GM19372 (cell line): ENCODE results near the gene MEP1A.
"Not testable (repeated sequence)": the region's sequence is repeated elsewhere in the genome, so short reads cannot be mapped to it uniquely, and the experiment has no call there.

Experiments
- ATAC-seq: cut with Tn5 transposase; IDR thresholded peaks from one replicate; pipeline ENCODE4 v1.9.1; 2021; ENCODE audit warnings: mild to moderate bottlenecking, low read depth, moderate library complexity; ENCODE audit not compliant: unreplicated experiment

The MEP1A gene

GRCh38 chr6:46819561-46819960 lies 26.4 kb downstream of the MEP1A start:
- no peak for ATAC-seq

- no peak for ATAC-seq
Observed at GRCh38 chr6:46821458-46821881, 28.3 kb downstream of the MEP1A start.

- no peak for ATAC-seq
Observed at GRCh38 chr6:46828939-46829338, 35.8 kb downstream of the MEP1A start.

- no peak for ATAC-seq
Observed at GRCh38 chr6:46832816-46833215, 39.6 kb downstream of the MEP1A start.

GRCh38 chr6:46834257-46834916 lies 41.2 kb downstream of the MEP1A start:
- not testable (repeated sequence) for ATAC-seq

GRCh38 chr6:46834991-46835390 lies 41.8 kb downstream of the MEP1A start:
- ATAC-seq = not testable (repeated sequence)

- no peak for ATAC-seq
Observed at GRCh38 chr6:46838033-46838432, 44.8 kb downstream of the MEP1A start.

GRCh38 chr6:46842252-46842846 lies 49.2 kb downstream of the MEP1A start:
- ATAC-seq = not testable (repeated sequence)

- ATAC-seq = no peak
Observed at GRCh38 chr6:46845126-46845525, 51.9 kb downstream of the MEP1A start.

- ATAC-seq = peak; percentile 96
Observed at GRCh38 chr6:46848684-46849360, 55.6 kb downstream of the MEP1A start.

- ATAC-seq = no peak
Observed at GRCh38 chr6:46849361-46849690, 56.1 kb downstream of the MEP1A start.

- no peak for ATAC-seq
Observed at GRCh38 chr6:46850792-46851191, 57.6 kb downstream of the MEP1A start.

GRCh38 chr6:46851576-46851975 lies 58.4 kb downstream of the MEP1A start:
- ATAC-seq = not testable (repeated sequence)

GRCh38 chr6:46855966-46856365 lies 62.8 kb downstream of the MEP1A start:
- peak; percentile 64 for ATAC-seq

- no peak for ATAC-seq
Observed at GRCh38 chr6:46862381-46862780, 69.2 kb downstream of the MEP1A start.

- ATAC-seq = no peak
Observed at GRCh38 chr6:46863791-46864190, 70.6 kb downstream of the MEP1A start.

GRCh38 chr6:46865221-46865620 lies 72.0 kb downstream of the MEP1A start:
- ATAC-seq = no peak

- ATAC-seq = no peak
Observed at GRCh38 chr6:46867411-46867810, 74.2 kb downstream of the MEP1A start.

- no peak for ATAC-seq
Observed at GRCh38 chr6:46876126-46876525, 82.9 kb downstream of the MEP1A start.

GRCh38 chr6:46879003-46879402 lies 85.8 kb downstream of the MEP1A start:
- ATAC-seq = no peak

GRCh38 chr6:46882645-46883044 lies 89.5 kb downstream of the MEP1A start:
- no peak for ATAC-seq

- ATAC-seq = no peak
Observed at GRCh38 chr6:46888031-46888430, 94.8 kb downstream of the MEP1A start.
